ENCODE results near the gene ALOX5. TPM values are rescaled to one million over a fixed set of nuclear protein-coding genes. Genes with fewer than 3 reads are reported as not detected.

Gene ALOX5
- total and polyA plus RNA-seq, 8 donors: 6.2 to 44.3 (median 30.8) TPM

- Histone ChIP-seq H3K4me1 (peaks cover 0 to 14% (median 3%) of the 10 kb centered on the region in 3 donors), H3K27me3 (no peaks in the 10 kb centered on the region), H3K36me3 (no peaks in the 10 kb centered on the region), H3K9me3 (no peaks in the 10 kb centered on the region), H3K27ac (no peak overlapping the region), H3K4me3 (no peak overlapping the region)
- TF ChIP-seq CTCF (IDR thresholded peaks at IDR 0.05): no peak
- intact Hi-C loops (cut with DNase I): no loop called here
- ATAC-seq: no peak
- FAIRE-seq: no peak
- no peak for DNase-seq
- 83 to 84% methylated on average over 13 of the region's 13 CpGs for WGBS, 2 donors
These were observed 66.6 kb downstream of the ALOX5 start for GRCh38 chr10:45440511-45441062.

GRCh38 chr10:45441239-45442190, 67.5 kb downstream of the ALOX5 start:
- ATAC-seq (no peak), FAIRE-seq (no peak), DNase-seq (no peak)
- no peak for TF ChIP-seq CTCF (IDR thresholded peaks at IDR 0.05)
- H3K27me3 ChIP-seq: no peaks in the 10 kb centered on the region
- H3K36me3 ChIP-seq: no peaks in the 10 kb centered on the region
- no peak overlapping the region for H3K4me3 ChIP-seq
- intact Hi-C loops (cut with DNase I): no loop called here
- 82 to 88% methylated on average over 13 of the region's 13 CpGs for WGBS, 2 donors
- peaks cover 0 to 22% (median 9%) of the 10 kb centered on the region in 3 donors for H3K4me1 ChIP-seq
- no peaks in the 10 kb centered on the region for H3K9me3 ChIP-seq
- H3K27ac ChIP-seq: no peak overlapping the region

- Histone ChIP-seq H3K4me1 (peaks cover 7 to 24% (median 7%) of the 10 kb centered on the region in 3 donors), H3K4me3 (no peak overlapping the region), H3K27ac (no peak overlapping the region), H3K27me3 (no peaks in the 10 kb centered on the region), H3K36me3 (no peaks in the 10 kb centered on the region), H3K9me3 (no peaks in the 10 kb centered on the region)
- no peak for TF ChIP-seq CTCF (IDR thresholded peaks at IDR 0.05)
- FAIRE-seq: no peak
- 91% methylated on average over 6 of the region's 6 CpGs for WGBS, 2 donors
- intact Hi-C loops (cut with DNase I): no loop called here
- peak in 1 of 6 donors; percentile 66 for DNase-seq
- no peak for ATAC-seq
These were observed 68.2 kb downstream of the ALOX5 start for GRCh38 chr10:45442251-45442650.

- 75 to 76% methylated on average over 12 of the region's 12 CpGs for WGBS, 2 donors
These were observed 68.6 kb downstream of the ALOX5 start for GRCh38 chr10:45442662-45443061.

More at GRCh38 chr10:45442662-45443061, 68.6 kb downstream of the ALOX5 start:
- H3K27me3 ChIP-seq: no peaks in the 10 kb centered on the region
- DNase-seq: peak in 1 of 6 donors; percentile 60
- H3K4me1 ChIP-seq: peaks cover 5 to 22% (median 7%) of the 10 kb centered on the region in 3 donors
- FAIRE-seq: no peak
- intact Hi-C loops (cut with DNase I): no loop called here
- ATAC-seq: no peak
- H3K9me3 ChIP-seq: no peaks in the 10 kb centered on the region
- TF ChIP-seq CTCF (IDR thresholded peaks at IDR 0.05): no peak
- no peak overlapping the region for H3K27ac ChIP-seq
- H3K36me3 ChIP-seq: no peaks in the 10 kb centered on the region
- no peak overlapping the region for H3K4me3 ChIP-seq

Data from pancreas (tissue), 10 donors.